PFSK-1 (cell line): ENCODE measurements around the gene PCSK6.

ENCODE experiments used
- FOXP2 ChIP-seq: optimal IDR thresholded peaks from 2 replicates; pipeline ENCODE3; 2011; ENCODE audit warnings: borderline replicate concordance, control low read depth, inconsistent platforms; ENCODE audit not compliant: insufficient read depth; ENCODE audit errors: extremely low read length, extremely low read depth
- POLR2AphosphoS5 ChIP-seq: IDR thresholded peaks from 2 replicates; pipeline ENCODE4 v1.6.1; 2012; ENCODE audit warnings: low read depth, mild to moderate bottlenecking, control low read depth, low read length, moderate library complexity
- REST ChIP-seq, 2 experiments: IDR thresholded peaks; 2 replicates each; pipeline versions ENCODE4 v1.6.1 to v1.8.0; 2011 to 2012; ENCODE audit warnings: low read depth in 2 of 2, low read length in 2 of 2, control low read depth in 1 of 2, inconsistent platforms in 1 of 2, mild to moderate bottlenecking in 1 of 2, moderate library complexity in 1 of 2; ENCODE audit not compliant: insufficient read depth in 1 of 2
- SIN3A ChIP-seq: IDR thresholded peaks from 2 replicates; pipeline ENCODE4 v1.6.1; 2012; ENCODE audit warnings: mild to moderate bottlenecking, low read length, moderate library complexity, borderline replicate concordance; ENCODE audit not compliant: insufficient read depth
- TAF1 ChIP-seq: IDR thresholded peaks from 2 replicates; pipeline ENCODE4 v1.6.1; 2012; ENCODE audit warnings: low read length, control low read depth, borderline replicate concordance; ENCODE audit not compliant: insufficient read depth

The PCSK6 gene

DNA sequence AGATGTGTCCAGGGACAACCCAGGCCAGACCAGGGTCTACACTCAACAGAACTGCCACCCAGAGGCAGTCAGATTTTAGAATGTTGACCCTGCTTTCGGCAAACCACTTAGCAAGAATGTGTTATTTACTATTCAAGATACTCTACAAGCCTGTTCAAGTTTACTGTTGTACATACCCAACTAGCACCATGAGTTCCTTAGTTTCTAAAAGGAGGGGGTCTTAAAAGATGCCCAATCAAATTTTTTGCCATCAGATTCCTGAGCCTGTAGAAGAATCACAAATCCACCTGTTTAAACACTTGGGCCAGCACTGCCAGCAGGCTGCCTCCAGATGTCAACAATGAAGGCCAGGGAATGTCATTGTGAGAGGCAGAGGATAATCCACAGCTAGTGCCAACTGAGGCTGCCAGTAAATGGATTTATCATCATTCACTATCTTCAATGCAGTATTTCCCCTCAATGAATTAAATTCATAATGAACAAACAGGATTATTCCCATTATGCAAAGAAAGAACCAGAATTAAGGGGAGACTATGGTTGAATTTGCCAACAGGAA, 150.9 kb downstream of the PCSK6 start:
- TF ChIP-seq FOXP2 (no peak), POLR2AphosphoS5 (no peak), SIN3A (no peak), TAF1 (no peak), REST (IDR thresholded peaks at IDR 0.05; ENCODE audit: insufficient read depth in 1 of 2, low read depth in 2 of 2, low read length in 2 of 2) (no peak)

DNA sequence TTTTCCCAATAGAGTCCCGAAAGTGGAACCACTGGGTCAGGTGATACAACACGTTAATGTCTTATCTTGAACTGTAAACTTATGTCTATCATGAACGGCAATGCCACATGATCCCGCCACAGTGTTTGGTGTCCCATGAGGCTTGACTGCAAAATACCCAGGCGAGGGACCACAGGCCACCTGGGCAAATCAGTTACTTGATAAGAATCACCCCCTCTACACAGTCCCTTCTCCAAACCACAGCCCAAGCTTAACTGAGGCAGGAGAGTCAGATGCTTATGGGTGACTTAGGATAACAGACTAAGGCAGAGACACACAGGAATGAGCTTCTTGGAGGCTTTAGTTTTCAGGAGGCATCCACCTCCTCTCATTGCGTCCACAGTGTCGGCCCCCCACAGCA, 151.5 kb downstream of the PCSK6 start:
- TF ChIP-seq TAF1 (no peak), REST (IDR thresholded peaks at IDR 0.05; ENCODE audit: insufficient read depth in 1 of 2, low read depth in 2 of 2, low read length in 2 of 2) (no peak), FOXP2 (no peak), SIN3A (no peak), POLR2AphosphoS5 (no peak)

- peak; percentile 55; the same call in 1 of the 2 replicates for TF ChIP-seq POLR2AphosphoS5
- 0 out of 4 replicates have a peak, but pooled peaks of 1 of the 2 experiments have one; percentile 27 for TF ChIP-seq REST (IDR thresholded peaks at IDR 0.05; ENCODE audit: insufficient read depth in 1 of 2, low read depth in 2 of 2, low read length in 2 of 2)
- TF ChIP-seq FOXP2: peak; percentile 99
Observed at GRCh38 chr15:101333907-101334789, 155.4 kb downstream of the PCSK6 start.

GRCh38 chr15:101332061-101332467, 157.4 kb downstream of the PCSK6 start:
- TF ChIP-seq SIN3A (no peak), POLR2AphosphoS5 (no peak), REST (IDR thresholded peaks at IDR 0.05; ENCODE audit: insufficient read depth in 1 of 2, low read depth in 2 of 2, low read length in 2 of 2) (no peak), TAF1 (no peak), FOXP2 (no peak)
